ENCODE measurements around the gene HLTF.

HLTF gene

GRCh38 chr3:149090461-149090860 is 4.1 kb upstream of the HLTF start:
- TF ChIP-seq CTCF (IDR thresholded peaks at IDR 0.05; ENCODE audit: control extremely low read depth, extremely low read depth, low read depth, missing control alignments) = no peak
- DNase-seq (ENCODE audit: extremely low spot score) = no peak
- POLR2A ChIA-PET = no interaction called here
- CTCF ChIA-PET = interaction anchor here (1.2 to 1.9 kb wide), 5 partner anchors 22 to 185 kb away, joined by 3 to 12 read pairs (median 4); no protein-coding TSS in a partner anchor

- no peak for DNase-seq (ENCODE audit: extremely low spot score)
- TF ChIP-seq CTCF (IDR thresholded peaks at IDR 0.05; ENCODE audit: control extremely low read depth, extremely low read depth, low read depth, missing control alignments) = no peak
- POLR2A ChIA-PET = no interaction called here
- CTCF ChIA-PET = interaction anchor here (1.3 kb wide), 1 partner anchor 28 kb away, joined by 3 read pairs; no protein-coding TSS in a partner anchor
Measured at GRCh38 chr3:149089395-149089794, 3.1 kb upstream of the HLTF start.

DNA sequence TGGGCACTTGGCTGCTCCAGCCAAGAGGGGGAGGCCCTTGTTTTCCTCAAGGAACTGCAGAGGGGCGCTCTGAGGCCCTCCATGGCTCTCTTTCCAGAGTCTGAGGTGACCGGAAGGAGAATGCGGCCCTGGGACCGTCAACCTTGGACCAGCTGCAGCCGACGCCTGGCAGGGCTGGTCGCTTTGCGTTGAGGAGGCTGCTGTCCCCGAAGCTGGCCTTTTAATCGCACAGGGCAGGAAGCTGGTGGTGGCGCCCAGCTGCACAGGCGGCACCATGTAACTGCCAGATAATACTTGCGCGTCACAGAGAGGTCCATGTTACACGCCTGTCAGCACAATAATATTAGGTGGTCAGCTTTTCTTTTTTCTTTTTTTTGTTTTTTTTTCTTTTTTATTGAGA is 875 bp upstream of the HLTF start:
- ChIA-PET POLR2A (no interaction called here), CTCF (interaction anchor here (1.4 to 2.3 kb wide), 3 partner anchors 10 to 33 kb away, joined by 5 to 11 read pairs (median 7); no protein-coding TSS in a partner anchor)
- TF ChIP-seq CTCF (IDR thresholded peaks at IDR 0.05; ENCODE audit: control extremely low read depth, extremely low read depth, low read depth, missing control alignments) = no peak
- no peak for DNase-seq (ENCODE audit: extremely low spot score)

DNA sequence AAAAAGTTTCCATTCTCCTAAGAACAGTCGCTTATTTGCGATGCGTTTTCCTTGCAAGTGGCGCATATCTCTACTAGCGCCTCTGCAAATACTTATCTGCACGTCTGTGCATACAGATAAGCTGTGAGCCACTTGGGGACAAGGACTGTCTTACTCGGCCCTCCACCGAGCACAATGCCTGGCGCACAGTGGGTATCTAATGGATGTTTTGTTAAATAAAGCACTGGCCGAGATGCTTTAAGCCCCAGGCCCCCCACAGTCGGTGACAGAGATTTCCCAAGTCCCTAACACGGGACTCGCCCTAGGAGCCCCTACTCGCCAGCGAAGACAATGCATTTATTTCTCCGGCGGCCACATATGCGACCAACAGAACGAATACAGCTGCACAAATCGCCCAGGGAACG is 503 bp downstream of the HLTF start:
- peak; percentile 42 for DNase-seq (ENCODE audit: extremely low spot score)
- CTCF ChIA-PET = no interaction called here
- TF ChIP-seq CTCF (IDR thresholded peaks at IDR 0.05; ENCODE audit: control extremely low read depth, extremely low read depth, low read depth, missing control alignments) = no peak
- POLR2A ChIA-PET = no interaction called here

DNA sequence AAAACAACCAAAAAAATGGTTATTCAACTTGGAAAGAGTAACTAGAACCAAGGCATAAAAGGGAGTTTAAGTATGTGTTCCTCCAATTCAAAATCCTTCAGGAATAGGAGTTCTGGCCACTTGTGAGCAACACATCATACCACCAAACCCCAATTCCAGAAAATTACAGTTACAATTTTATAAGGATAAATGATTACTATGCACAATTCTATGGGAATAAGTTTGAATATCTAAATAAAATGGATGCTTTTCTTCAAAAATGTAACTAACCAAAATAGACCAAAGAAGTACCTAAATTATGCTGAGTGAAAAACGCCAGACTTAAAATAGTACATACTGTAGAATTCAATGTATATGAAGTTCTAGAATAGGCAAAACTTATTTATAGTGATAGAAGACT is 4.6 kb downstream of the HLTF start:
- no peak for TF ChIP-seq CTCF (IDR thresholded peaks at IDR 0.05; ENCODE audit: control extremely low read depth, extremely low read depth, low read depth, missing control alignments)
- CTCF ChIA-PET = no interaction called here
- DNase-seq (ENCODE audit: extremely low spot score) = no peak
- POLR2A ChIA-PET = no interaction called here

GRCh38 chr3:149080699-149081091 is 5.6 kb downstream of the HLTF start:
- ChIA-PET POLR2A (no interaction called here), CTCF (no interaction called here)
- no peak for DNase-seq (ENCODE audit: extremely low spot score)
- TF ChIP-seq CTCF (IDR thresholded peaks at IDR 0.05; ENCODE audit: control extremely low read depth, extremely low read depth, low read depth, missing control alignments) = no peak
